ENCODE measurements around the gene SOX12. TPM values are rescaled to one million over a fixed set of nuclear protein-coding genes. Genes with fewer than 3 reads are reported as not detected.

Gene SOX12
- total RNA-seq, 1 experiment from 2014 or later = 40.4 TPM

GRCh38 chr20:277496-277781 lies 47.9 kb upstream of the SOX12 start:
- H3K4me2 ChIP-seq (ENCODE audit: low read length) = no peak overlapping the region
- no peaks in the 10 kb centered on the region for H3K79me2 ChIP-seq (ENCODE audit: insufficient read depth, low read length)
- ATAC-seq (no peak), DNase-seq (ENCODE audit: low read depth, low spot score) (no peak)
- no peak overlapping the region for H2AFZ ChIP-seq (ENCODE audit: low read depth, low read length, poor library complexity, severe bottlenecking)
- H3K4me1 ChIP-seq (ENCODE audit: control insufficient read depth in 1 of 2, insufficient read depth in 2 of 2, low read length in 2 of 2) = no peaks in the 10 kb centered on the region
- RAD21 ChIA-PET (ENCODE audit: low non-redundant PET in 1 of 2, low total read pairs in 2 of 2, uncharacterized antibody in 2 of 2, unreplicated experiment in 2 of 2) = no interaction called here
- H4K20me1 ChIP-seq (ENCODE audit: insufficient read depth) = no peaks in the 10 kb centered on the region
- CTCF ChIA-PET = no interaction called here
- H3K9ac ChIP-seq (ENCODE audit: low read length) = no peak overlapping the region
- no peaks in the 10 kb centered on the region for H3K9me2 ChIP-seq (ENCODE audit: insufficient read depth)
- TF ChIP-seq ZNF274 (IDR thresholded peaks at IDR 0.05; ENCODE audit: low read depth, low read length) (no peak), YY1 (IDR thresholded peaks at IDR 0.05; ENCODE audit: extremely low read depth, insufficient replicate concordance, low read depth, low read length) (no peak), POLR2AphosphoS5 (IDR thresholded peaks at IDR 0.05; ENCODE audit: low read depth, low read length) (no peak), EGR1 (IDR thresholded peaks at IDR 0.05; ENCODE audit: low read depth) (no peak), REST (IDR thresholded peaks at IDR 0.05; ENCODE audit: low read depth) (no peak), POLR2A (IDR thresholded peaks at IDR 0.05; ENCODE audit: borderline replicate concordance, extremely low read depth, insufficient read depth, insufficient read length) (no peak)
- H3K4me3 ChIP-seq (replicated peaks in 1 of 2; ENCODE audit: low read depth in 1 of 2, low read length in 2 of 2) = no peak overlapping the region
- H3K36me3 ChIP-seq (ENCODE audit: control insufficient read depth in 1 of 2, insufficient read depth in 2 of 2, low read length in 2 of 2) = peaks cover 3 to 29% of the 10 kb centered on the region in 2 experiments; a peak in 2 of 4 replicates
- intact Hi-C loops (cut with micrococcal nuclease) = no loop called here
- H3K27me3 ChIP-seq (ENCODE audit: insufficient read depth, low read length) = no peaks in the 10 kb centered on the region
- no peaks in the 10 kb centered on the region for H3K9me3 ChIP-seq (ENCODE audit: control insufficient read depth in 1 of 2, insufficient read depth in 1 of 2, low read depth in 1 of 2, low read length in 2 of 2)
- no peak overlapping the region for H3K27ac ChIP-seq (ENCODE audit: low read depth, low read length)
- POLR2A ChIA-PET = no interaction called here
- BruUV-seq (replicated peaks) = no TSS peak

DNA sequence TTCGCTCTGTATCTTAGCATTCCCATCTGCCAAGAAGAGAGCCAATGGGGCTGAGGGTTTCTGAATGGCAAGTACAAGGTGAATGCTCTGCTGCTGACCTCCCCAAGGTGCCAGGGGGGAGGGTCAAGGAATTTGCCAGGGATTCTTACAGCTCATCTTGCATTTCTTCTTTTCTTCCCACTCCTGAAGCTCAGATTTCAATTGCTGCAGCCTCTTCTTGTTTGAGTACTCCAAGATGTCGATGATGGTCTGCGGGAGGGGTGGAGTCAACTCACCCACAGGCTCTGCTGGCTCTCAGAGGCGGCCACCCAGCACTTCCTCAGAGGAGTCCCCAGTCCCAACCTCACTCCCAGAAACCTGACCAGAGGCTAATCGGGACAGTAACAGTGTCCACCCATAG lies 47.2 kb upstream of the SOX12 start:
- ATAC-seq (no peak), DNase-seq (ENCODE audit: low read depth, low spot score) (no peak)
- Histone ChIP-seq H3K9me3 (ENCODE audit: control insufficient read depth in 1 of 2, insufficient read depth in 1 of 2, low read depth in 1 of 2, low read length in 2 of 2) (no peaks in the 10 kb centered on the region), H3K9ac (ENCODE audit: low read length) (no peak overlapping the region), H3K27ac (ENCODE audit: low read depth, low read length) (no peak overlapping the region), H3K79me2 (ENCODE audit: insufficient read depth, low read length) (no peaks in the 10 kb centered on the region), H3K4me1 (ENCODE audit: control insufficient read depth in 1 of 2, insufficient read depth in 2 of 2, low read length in 2 of 2) (no peaks in the 10 kb centered on the region), H3K9me2 (ENCODE audit: insufficient read depth) (no peaks in the 10 kb centered on the region), H4K20me1 (ENCODE audit: insufficient read depth) (no peaks in the 10 kb centered on the region), H3K27me3 (ENCODE audit: insufficient read depth, low read length) (no peaks in the 10 kb centered on the region), H3K4me3 (replicated peaks in 1 of 2; ENCODE audit: low read depth in 1 of 2, low read length in 2 of 2) (no peak overlapping the region), H2AFZ (ENCODE audit: low read depth, low read length, poor library complexity, severe bottlenecking) (no peak overlapping the region), H3K36me3 (ENCODE audit: control insufficient read depth in 1 of 2, insufficient read depth in 2 of 2, low read length in 2 of 2) (peaks cover 3 to 29% of the 10 kb centered on the region in 2 experiments; a peak in 2 of 4 replicates), H3K4me2 (ENCODE audit: low read length) (no peak overlapping the region)
- no TSS peak for BruUV-seq (replicated peaks)
- intact Hi-C loops (cut with micrococcal nuclease) = no loop called here
- no peak for TF ChIP-seq YY1 (IDR thresholded peaks at IDR 0.05; ENCODE audit: extremely low read depth, insufficient replicate concordance, low read depth, low read length)
- TF ChIP-seq CBX3 (IDR thresholded peaks at IDR 0.05; ENCODE audit: low read depth) = no peak
- RAD21 ChIA-PET (ENCODE audit: low non-redundant PET in 1 of 2, low total read pairs in 2 of 2, uncharacterized antibody in 2 of 2, unreplicated experiment in 2 of 2) = no interaction called here
- POLR2A ChIA-PET = no interaction called here
- CTCF ChIA-PET = no interaction called here

Measured in HCT116 (cell line).